HG02870 (cell line): ENCODE measurements around the gene PRDM11.

Experiments used
- ATAC-seq: cut with Tn5 transposase; IDR thresholded peaks from one replicate; pipeline ENCODE4 v1.9.1; 2021; ENCODE audit warnings: mild to moderate bottlenecking, moderate library complexity; ENCODE audit not compliant: unreplicated experiment

Gene PRDM11

GRCh38 chr11:45157247-45158209, 11.1 kb downstream of the PRDM11 start:
- no peak for ATAC-seq

DNA sequence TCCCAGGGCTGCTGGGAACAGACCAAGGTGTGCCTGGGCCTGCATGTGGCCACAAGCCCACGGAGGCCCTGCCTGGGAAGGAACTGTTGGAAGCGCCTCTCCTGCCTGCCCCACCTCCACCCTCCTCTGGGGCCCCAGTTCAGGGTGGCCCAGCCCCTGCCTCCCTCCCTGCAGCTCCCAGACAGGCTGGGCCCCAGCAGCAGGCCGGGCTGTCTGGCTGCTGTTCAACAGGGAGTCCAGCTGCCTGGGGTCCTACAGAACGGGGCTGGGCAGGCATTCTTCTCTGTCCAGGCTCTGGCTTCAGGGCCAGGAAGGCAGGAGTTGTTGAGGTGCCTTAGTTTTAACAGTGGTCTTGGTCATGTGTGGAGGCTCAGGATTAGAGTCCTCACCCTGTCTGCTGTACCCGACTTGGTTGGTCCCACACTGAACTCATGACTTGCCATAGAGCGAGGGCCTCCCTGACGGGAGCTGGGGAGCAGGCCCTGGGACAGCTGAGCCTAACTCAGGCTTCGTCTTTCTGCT, 11.8 kb downstream of the PRDM11 start:
- no peak for ATAC-seq

- ATAC-seq: no peak
Measured at GRCh38 chr11:45158891-45159605, 12.6 kb downstream of the PRDM11 start.

DNA sequence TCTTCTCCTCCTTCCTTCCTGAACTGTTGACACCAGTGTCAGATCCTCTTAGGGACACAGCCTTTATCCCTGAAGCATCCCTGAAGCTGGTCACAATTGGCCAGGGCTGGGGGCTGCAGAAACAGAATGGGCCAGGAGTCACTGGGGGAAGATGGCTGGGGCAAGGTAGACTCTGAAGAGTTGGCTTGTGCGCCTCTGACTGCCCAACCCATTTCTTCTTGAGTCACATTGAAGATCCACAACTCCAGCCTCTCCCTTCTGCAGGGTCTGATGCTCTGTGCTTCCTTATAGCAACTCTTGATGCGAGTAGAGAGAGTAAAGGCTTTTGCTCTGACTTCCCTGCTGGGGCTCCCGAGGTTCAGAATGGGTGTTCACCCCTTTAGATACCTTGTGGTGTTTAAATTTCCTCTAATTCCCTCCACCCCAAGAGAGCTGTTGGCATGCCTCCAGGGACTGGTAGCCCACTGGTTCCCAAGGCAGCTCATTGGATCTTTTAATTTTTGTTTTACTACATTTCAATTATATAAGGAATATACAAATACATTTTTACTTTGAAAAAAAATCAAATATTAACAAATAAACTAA, 13.4 kb downstream of the PRDM11 start:
- no peak for ATAC-seq

- no peak for ATAC-seq
Measured at GRCh38 chr11:45161252-45162063, 15.0 kb downstream of the PRDM11 start.

DNA sequence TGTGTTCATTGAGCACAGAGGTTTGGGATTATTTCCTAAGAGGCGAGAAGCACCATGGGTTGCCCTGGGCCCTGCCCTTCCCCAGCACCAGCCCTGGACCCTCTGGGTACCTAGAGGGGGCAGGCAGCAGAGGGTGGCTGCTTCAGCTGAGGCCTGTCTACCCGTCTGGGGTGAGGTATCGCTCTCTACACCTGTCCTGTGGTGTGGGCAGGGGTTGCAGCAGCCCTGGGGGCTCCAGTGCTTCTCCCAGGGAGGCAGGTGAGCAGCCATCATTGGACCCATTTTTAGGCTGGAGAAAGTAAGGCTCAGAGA, 15.6 kb downstream of the PRDM11 start:
- ATAC-seq: no peak

DNA sequence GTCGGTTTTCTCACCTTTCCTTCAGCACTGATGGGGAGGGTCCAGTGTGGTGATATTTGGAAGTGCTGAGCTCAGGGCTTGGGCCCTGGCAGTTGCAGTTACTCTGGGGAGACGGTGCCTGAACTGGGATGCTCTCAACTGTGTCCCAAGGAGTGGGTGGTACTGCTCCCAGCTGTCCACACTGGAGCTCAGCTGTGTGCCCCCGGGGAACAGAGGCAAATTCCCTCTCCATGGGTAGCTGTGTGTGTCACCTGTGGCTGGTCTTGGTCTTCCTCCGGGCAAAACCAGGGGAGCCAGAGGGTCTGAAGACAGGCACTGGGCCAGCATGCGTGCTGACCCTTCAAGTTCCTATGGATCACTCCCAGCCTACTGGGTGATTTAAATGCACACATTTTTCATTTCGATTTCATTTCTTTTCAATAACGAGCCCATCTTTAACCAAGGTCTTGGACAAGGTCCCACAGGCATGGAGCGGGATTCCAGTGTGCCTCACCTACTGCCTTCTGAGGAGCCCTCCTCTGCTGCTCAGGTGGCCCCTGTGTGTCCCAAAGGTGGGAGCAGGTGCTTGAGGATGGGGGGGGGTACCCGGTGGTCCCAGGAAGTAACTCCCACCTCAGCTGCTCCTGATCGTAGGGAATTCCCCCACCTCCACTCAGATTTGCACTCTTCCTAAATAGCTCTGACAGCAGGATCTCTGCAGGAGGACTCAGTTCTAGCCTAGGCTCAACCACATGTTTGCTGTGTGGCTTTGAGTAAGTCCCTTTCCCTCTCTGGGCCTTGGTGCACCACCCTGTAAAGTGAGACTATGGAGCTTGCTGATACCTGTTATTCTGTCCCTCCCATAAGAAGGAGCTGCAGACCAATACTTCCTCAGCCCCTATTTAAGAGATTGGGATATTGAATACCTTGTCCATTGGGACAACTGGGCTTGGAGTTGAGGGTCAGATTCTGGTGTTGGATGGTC, 16.8 kb downstream of the PRDM11 start:
- ATAC-seq: no peak

- no peak for ATAC-seq
Measured at GRCh38 chr11:45163956-45164575, 17.6 kb downstream of the PRDM11 start.

DNA sequence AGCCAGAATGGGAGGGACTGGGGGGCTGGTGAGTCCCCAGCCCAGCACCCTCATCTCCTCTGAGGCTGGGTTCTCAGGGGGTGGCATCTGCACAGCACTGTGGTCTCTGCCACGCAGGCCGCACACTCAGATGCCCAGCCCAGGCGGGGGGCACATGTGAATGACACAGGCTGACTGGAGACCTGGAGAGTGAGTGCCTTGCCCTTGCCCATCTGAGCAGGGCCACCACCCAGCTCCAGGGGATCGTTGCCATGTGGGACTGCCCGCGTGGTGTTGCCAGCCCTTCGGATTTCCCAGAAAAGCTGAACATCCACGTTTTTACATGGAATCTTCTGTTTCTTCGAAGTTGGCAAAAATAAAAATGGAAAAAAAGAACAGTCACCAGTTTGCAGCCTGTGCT, 18.9 kb downstream of the PRDM11 start:
- no peak for ATAC-seq

GRCh38 chr11:45165806-45166603, 19.6 kb downstream of the PRDM11 start:
- no peak for ATAC-seq

GRCh38 chr11:45166604-45166897, 20.1 kb downstream of the PRDM11 start:
- no peak for ATAC-seq

GRCh38 chr11:45167283-45167682, 20.8 kb downstream of the PRDM11 start:
- ATAC-seq: no peak

GRCh38 chr11:45168366-45169130, 22.1 kb downstream of the PRDM11 start:
- ATAC-seq: no peak

DNA sequence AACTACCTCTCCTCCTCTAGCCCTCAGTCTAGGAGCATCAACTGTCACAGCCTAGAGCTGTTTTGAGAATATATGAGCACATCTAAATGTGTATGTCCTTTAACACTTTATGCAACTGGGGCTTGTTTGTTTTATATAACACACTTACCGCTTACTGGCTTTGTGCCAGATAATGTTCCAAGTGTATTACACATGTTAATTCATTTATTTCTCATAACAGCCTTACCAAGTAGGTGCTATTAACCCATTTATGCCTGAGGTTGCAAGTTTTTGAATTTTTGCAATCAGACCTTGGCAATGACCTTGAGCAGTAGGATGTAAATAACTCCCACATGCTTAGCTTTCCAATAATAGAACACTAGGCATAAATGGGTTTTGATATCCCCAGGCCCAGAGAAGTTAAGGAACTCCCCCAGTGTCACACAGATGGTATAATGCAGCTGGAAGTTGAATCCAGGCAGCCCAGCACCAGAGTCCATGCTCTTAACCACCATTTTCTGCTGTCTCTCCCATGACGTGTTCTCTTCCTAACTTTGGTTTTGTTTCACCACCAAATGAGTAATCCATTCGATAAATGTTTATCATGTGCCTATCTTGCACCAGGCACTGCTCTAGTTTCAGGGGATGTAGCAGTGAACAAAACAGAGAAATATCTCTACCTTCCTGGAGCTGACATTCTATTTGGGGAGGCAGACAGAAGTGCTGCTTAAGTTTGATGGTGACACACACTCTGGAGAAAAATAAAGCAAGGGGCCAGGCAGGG, 23.1 kb downstream of the PRDM11 start:
- no peak for ATAC-seq

DNA sequence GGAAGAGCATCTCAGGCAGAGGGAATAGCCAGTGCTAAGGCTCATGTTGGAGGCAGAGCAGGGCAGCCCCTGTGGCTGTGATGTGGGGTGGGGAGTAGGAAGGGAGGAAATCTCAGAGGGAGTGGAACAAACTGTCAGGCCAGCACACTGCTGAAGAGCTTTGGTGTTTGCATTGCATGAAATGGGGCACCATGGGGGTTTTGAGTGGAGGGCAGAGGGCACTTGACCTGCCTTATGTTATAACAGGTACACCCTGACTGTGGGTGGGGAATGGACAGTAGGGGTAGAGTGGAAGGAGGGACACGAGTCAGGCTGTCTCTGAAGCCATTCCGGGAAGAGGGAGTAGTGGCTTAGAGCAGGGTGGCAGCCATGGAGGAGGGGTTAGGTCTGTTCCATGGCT, 24.0 kb downstream of the PRDM11 start:
- no peak for ATAC-seq

DNA sequence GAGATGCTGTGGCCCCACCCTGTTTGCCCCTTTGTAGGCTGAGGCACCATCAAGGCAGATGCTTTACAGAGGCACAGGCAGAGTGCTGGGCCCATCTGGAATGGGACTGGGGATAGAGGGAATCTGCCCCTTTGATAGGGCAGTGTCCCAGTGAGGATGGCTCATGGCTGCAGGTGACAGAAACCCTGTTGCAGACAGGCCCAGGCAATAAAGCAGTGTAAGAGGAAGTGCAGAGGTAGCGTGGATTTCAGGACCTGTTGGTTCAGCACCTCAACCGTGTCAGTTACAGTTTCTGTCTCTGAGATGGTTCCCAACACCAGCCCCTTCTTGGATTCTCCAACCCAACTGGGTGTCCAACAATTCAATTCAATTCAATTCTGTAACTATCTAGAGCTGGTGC, 25.1 kb downstream of the PRDM11 start:
- ATAC-seq: no peak

- ATAC-seq: no peak
Measured at GRCh38 chr11:45173064-45173463, 26.6 kb downstream of the PRDM11 start.
